VCaP (cell line): ENCODE measurements around the gene PHLDA1.

Experiments used
- H3K27ac ChIP-seq: fragments of 450-650 bp; 2 replicates; pipeline ENCODE4 v1.5.1; 2017
- CTCF ChIP-seq: fragments of 450-650 bp; conservative IDR thresholded peaks from 2 replicates; pipeline ENCODE4 v1.5.1; 2017; ENCODE audit warnings: mild to moderate bottlenecking, moderate library complexity

The PHLDA1 gene

GRCh38 chr12:76014007-76014406, 17.6 kb downstream of the PHLDA1 start:
- H3K27ac ChIP-seq: no peak overlapping the region
- no peak for TF ChIP-seq CTCF

- no peak for TF ChIP-seq CTCF
- no peak overlapping the region for H3K27ac ChIP-seq
These were observed 18.0 kb downstream of the PHLDA1 start for GRCh38 chr12:76013603-76014002.

GRCh38 chr12:76012644-76013043, 18.9 kb downstream of the PHLDA1 start:
- H3K27ac ChIP-seq: no peak overlapping the region

GRCh38 chr12:76010732-76011458, 20.7 kb downstream of the PHLDA1 start:
- no peak overlapping the region for H3K27ac ChIP-seq
- no peak for TF ChIP-seq CTCF

More at GRCh38 chr12:76012644-76013043, 18.9 kb downstream of the PHLDA1 start:
- no peak for TF ChIP-seq CTCF

GRCh38 chr12:76008428-76008827, 23.1 kb downstream of the PHLDA1 start:
- no peak overlapping the region for H3K27ac ChIP-seq
- TF ChIP-seq CTCF: no peak

- H3K27ac ChIP-seq: no peak overlapping the region
- TF ChIP-seq CTCF: no peak
These were observed 23.9 kb downstream of the PHLDA1 start for GRCh38 chr12:76007640-76008039.

GRCh38 chr12:76006028-76006925, 25.3 kb downstream of the PHLDA1 start:
- H3K27ac ChIP-seq: no peak overlapping the region
- no peak for TF ChIP-seq CTCF
